ENCODE data around the gene MIER2.

MIER2 gene

DNA sequence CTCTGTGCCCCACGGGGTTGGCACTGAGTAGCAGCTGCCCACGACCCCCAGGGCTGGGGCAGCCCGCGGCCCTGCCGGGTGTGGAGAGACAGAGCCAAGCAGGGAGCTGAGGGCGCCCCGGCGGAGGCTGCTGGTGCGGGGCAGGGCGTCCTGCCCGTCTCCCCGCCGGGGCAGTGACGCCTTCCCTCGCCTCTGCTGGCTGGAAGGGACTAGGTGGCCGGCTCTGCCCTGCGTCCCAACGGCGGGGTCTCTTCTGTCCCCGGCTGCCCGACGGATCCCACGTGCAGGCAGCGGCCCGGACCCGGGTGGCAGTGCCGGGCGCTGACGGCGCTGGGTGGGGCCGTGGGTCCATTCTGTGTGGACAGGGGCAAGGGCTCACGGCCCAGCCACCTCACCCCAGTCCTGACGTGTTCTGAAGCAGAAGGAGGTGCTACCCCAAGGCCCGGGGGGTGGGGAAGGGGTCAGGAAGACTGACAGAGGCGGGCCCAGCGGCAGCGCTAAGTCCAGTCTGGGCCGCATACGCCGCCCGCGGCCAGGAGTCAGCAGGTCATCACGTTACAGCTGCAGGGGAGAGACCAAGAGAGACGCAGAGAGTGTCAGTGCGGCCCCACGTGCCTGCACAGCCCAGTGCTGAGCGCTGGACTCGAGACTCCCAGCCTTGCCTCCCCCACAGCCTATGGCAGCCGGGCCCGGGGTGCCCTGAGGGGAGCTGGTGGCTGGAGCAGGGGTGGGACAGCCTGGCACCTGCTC lies 38.3 kb downstream of the MIER2 start:
- DNase-seq: no peak

DNA sequence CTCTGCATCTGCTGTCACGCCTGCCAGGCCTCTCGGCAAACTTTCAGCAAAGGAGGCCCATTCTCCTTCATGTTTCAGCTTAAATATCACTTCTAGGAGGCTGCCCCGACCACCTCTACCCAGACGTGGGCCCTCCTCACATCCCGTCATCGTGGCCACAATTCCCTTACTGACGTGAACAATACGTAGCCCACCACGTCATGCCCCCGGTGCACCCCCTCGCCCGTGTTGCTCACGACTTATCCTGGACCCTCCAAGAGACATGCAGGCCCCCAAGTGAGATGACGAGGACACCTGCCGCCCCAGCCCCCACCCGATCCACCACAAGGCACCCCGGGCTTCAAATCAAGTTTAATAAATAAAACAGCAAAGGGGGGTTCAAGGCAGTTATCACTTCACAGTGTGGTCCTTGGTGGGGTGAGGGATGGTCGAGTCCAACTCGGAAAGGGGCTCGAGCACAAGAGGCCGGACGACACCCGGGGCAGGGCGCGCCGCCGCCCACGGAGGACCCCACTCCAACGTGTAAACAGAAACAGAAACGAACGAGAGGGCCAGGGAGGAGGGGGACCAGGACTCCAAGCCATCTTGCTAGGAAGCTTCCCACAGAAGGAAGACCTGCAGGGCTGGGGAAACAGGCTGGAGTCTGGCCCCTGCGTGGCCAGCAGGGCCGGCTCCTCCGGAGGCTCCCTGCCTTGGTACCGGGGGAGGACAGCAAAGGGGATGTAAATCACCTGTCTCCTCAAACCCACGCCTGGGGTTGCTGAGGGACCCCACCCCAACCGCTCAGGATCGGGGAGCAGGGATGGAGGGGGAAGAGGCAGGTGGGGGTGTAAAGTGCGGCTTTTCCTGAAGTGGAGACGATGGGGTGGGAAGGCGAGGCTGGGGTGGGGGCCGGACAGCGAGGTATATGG lies 39.1 kb downstream of the MIER2 start:
- no peak for DNase-seq

DNA sequence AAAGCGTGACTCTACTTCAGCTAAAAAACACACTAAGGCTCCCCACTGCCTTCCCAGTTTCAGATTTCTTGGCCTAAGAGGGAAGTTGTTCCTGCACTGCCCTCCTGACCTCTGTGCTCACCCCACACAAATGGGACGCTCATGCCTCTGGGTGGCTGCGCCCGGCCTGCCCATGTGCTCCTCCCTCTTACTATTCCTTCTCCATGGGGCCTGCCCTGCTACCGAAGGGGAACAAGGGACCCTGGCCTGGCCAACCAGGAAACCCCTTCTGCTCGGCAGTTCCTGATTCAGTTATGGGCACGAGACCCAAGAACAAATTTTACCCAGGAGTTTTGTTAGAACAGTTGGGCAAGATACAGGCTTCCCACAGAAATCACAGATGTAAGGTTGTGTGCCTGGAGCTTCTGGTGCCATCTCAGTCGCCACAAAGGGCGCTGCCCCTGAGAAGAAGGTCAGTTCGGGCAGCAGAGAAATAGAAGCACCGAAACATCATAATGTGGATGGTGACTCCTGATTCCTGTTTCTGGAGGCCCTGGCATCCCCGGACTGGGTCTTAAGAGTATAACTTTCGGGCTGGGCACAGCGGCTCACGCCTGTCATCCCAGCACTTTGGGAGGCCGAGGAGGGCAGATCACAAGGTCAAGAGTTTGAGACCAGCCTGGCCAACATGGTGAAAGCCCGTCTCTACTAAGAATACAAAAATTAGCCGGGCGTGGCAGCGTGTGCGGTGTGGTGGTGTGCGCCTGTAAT lies 47.9 kb downstream of the MIER2 start:
- no peak for DNase-seq

DNA sequence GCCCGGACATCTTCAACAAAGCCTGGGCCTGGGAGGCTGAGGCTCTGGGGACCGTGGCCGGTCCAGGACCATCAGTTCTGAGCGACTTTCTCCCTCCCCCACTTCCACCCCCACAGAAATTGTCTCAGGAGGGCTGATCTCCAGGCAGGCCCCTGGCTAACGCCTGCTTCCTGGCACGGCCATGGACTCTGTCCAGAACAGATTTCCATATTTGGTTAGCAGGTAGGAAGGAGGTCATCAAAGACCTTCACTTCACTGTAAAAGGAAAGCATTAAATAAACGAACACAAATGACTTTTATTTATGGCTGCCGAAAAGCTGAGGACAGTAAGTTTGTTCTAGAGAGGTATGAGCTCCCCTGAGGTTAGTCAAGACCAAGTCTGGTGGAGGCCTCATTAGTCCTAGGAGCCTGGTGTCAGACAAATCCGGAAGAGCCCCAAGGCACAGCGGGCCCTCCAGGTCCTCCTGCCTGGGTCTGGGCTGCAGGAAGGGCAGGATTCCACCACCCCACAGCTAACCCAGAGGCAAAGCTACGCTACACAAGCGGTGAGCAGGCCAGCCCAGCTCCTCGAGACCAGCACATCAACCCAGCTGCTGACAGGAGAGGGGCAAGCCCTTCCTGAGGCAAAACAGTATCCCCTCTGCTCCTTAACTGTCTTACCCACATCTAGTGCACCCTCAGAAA lies 48.8 kb downstream of the MIER2 start:
- no peak for DNase-seq

DNA sequence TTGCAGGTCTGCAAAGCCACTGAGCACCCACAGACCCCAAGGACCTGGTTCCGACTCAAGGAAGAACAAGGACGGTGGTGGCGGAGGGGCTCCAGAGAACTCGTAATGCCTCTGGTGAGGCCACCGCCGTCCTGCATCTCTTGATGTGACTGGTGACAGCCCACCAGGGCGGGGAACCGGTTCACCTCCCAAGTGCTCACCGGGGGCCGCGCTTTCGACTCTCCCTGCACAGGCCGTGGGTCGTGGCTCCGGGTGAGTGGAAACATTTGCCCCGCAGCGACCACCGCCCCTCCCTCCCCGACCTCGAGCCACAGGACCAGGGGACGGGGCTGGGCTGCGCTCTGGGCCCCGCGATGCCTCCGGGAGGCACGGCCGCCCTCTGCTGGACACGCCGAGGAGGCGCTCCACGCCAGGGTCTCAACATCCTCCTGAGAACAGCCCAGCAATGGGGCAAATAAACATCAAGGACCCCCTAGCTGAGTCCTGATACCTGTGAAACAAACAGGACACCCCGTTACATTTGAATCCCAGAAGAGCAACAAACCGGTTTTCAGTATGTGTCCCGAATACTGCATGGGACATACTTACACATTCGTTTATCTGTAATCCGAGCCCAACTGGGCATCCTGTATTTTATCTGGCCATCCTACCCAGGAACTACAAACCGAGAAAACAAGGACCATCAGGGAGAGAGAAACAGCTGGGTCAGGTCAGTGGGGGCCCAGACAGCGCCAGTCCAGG lies 49.5 kb downstream of the MIER2 start:
- DNase-seq: no peak

DNA sequence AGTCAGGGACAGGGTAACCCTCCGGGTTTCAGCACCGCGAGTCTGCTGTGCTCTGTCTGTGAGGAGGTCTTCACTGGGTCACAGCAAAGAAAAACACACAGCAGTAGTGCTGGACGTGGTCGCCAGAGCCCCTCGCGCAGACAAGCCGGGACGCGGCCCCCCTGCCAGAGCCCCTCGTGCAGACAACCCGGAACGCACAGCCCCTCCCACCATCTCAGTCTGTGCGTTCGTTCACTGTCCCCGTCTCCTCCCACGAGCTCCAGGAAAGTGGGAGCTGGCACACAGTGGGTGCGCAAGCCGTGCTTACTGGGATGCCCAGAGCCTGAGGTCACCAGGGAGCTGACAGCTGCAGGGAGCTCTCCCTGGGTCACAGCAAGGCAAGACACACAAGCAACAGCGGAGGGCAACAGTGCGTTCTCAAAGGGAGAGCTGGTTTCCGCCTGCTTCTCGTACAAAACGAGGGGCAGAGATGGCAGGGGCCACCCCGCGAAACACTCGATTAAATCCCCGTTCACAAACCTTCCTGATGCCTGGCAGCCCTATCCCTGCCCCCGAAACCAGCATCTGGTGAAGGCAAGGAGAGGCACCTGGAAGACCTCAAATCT lies 50.2 kb downstream of the MIER2 start:
- DNase-seq: no peak

DNA sequence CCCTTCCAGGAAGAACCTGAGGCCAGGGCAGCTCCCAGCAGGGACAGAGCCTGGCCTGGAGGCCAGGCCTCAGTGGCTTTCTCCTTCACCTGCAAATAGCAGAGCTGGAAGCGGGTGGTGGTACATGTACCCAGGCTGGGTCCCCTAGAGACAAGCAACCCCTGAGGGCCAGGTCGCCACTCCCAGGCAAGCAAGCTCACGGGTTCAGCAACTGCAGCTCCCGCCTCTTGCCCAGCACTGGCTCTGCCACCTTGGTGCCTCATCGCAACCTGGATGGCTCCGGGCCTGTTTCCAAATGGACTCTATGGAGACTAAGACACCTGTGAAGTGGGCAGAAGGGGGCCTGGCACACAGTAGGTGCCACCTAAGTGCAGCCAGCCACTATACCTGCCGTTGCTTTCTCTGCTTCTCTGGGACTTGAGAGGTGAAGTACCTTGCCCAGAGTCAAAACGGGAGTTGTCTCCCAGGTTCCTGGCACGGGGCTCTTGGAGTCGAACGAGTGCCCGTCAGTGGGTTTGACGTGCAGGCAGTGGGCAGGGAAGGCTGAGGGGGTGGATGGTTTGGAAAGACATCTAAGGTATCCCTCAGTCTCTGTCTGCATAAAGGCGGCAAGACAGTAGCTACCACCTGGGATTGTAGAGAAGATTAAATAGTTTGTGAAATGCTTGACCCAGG lies 51.0 kb downstream of the MIER2 start:
- no peak for DNase-seq

DNA sequence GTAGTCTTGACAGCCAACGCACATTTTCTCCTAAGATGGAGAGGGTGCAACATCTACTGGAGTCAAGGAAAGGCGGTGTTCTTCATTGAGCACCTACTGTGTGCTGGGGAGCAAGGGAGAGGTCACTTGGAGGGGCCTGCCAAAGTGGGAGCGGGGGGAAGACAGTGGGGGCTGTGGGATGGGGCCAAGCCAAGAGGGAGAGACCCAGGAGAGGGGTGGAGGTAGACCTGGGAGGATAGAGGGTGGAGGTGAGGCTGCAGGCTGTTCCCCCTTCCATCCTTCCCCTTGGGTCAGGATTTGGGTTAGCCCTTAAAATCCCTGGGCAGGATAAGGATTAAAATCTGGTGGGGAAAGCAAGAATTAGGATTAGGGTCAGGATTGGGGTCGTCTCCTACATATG lies 51.6 kb downstream of the MIER2 start:
- DNase-seq: no peak

DNA sequence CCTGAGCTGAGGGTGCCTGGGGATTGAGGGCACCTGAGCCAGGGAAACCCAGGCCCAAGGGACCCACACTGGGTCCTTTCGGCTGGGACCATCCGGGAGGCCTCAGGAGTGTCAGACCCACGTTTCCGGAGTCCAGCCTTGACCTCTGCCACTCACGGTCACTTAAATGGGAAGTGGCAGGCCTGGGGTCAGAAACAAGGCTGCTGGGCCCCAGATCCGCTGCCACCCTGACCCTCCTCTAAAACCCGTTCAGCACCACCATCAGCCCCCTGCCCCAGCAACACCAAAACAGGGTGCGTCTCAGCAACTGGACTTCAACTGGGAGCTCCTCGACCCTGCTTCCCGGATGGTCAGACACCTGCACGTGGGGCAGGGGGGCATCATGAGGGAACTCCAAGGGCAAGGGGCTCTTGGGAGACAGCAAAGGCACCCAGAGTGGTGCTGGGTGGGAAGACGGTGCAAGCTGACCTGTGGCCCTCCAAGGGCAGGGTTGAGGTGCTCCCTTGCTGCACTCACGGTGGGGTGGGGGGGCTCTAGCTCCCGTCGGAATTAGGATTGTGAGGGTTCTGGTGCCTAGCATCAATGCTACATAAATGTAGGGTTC lies 52.2 kb downstream of the MIER2 start:
- DNase-seq: no peak

DNA sequence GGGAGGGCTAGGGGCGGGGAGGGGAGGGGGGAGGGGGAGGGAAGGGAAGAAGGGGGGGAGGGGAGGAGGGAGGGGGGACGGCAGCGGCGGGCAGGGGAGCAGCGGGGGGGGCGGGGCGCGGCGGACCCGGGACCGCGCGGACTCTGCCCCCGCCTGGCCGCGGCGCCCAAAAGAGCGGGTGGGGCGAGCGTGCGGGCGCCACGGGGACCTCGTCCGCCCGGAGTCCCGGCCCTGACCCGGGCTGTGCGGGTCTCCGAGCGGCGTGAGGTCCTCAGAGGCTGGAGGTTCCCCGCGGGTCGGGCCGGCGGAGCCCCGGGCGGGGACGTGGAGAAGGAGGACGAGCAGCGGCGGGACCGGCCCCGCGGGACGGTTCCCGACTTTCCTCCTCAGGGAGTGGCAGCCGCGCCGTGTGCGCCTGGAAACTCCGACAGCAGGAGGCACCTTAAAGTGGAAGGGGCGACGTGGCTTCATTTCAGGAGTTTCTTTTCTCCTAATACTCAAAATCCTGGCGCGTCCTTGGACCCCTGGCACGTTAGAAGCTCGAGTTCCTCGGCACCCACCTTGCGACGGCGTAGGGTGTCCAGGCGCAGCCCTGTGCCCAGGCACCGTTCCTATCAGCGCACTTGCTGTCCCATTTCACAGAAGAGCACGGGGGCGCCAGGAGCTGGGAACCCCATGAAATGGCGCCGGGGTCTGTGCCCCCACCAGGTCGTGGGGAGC lies 52.9 kb downstream of the MIER2 start:
- no peak for DNase-seq

DNA sequence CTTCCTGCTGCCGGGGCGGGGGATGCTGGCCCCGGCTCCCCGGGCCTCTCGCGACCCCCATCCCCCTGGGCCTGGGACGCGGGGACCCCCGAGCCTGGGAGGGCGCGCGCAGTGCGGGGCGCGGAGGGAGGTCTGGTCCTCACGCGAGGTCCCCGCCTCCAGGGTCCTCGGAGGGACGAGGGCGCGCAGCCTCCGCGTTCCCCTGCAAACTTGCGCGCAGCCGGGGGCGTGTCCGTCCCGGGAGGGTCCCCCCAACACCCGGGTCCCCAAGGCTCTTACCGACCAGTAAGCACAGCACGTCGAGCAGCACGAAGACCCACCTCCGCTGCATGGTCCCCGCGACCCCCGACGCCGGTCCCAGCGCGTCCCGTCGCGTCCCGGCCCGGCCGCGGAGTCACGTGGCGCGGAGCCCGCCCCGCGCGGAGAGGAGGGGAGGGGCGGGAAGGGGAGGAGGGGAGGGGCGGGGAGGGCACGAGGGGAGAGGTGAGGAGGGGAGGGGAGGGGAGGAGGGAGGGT lies 53.5 kb downstream of the MIER2 start, which contains the start of gene PLPP2:
TSS of gene PLPP2 (minus strand) at position 398 of the 516 bp plus-strand sequence. CDS start at position 331, 67 bp downstream.
- DNase-seq: no peak

DNA sequence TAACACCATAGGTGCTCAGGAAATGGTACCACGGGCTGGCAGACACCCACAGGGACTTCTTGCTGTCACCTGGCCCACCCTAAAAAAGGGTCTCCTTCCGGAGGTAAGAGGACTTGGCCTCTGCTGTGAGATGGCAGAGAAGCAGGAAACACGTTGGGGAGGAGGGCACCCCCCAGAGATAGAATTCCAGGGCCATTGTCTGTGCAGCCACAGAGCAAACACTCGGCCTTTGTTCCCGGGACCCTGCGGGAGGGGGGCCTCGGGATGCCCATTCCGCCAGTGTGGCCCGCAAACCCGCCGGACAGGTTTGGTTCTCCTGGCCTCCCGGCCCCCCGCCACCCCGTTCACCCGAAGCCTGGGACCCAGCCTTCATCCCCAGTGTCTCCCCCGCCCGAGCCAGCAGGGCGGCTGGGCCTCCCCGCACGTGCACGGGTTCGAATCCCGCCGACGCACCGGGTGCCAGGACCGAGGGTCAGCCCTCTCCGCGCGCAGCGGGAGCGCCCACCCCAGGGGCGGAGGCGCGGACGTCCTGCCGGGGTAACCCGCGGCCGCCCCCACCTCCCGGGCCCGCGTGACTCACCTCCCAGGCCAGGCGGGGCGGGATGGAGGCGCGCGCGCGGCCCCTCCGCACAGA lies 54.1 kb downstream of the MIER2 start:
- DNase-seq: no peak

DNA sequence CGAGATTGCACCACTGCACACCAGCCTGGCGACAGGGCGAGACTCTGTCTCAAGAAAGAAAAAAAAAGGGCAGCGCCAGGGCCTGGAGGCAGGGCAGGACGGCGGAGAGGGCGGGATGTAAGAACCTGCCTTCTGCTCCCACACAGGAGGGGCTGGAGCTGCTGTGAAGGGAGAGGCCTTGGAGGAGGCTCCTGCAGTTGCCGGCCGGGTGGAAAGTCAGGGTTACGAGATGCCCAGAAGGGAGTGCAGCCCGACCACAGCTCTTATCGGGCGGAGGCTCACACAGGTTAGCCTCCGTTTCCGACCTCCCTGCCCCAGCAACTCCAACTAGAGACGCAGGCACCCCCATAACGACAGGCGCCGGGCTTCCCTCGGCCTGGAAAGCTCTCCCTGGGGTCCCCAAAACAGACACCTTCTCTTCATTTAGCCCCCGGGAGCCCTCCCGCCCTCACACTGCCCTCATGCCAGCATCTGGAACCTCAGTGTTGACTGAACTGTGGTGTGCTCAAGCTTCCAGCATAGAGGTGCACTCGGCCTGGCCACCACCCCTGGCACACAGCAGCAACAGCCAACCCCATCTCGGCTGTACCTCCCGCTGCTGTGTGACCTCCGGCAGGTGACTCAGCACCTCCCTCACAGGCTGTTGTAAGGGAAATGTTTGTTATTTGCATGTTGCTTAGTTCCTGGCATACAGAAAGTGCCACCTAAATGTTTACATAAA lies 54.8 kb downstream of the MIER2 start:
- peak in 1 of 2 experiments; percentile 25 for DNase-seq

DNA sequence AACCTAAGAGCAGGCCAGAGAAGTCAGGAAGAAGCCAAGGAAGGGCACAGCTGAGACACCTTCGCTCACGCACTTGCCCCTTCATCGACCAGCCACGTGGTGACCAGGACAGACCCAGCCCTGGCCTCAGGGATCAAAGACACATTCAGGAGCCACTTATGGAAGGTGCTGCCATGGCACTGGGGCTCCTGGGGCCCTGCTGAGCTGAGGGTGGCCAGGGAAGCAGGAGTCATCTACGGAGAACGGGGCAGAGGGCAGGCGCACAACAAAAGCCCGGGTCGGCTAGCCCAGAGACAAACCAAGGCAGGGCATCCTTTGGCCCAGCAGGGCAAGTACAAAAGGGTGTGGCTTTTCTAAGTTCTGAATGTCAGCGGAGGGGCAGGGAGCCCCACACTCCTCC lies 55.7 kb downstream of the MIER2 start:
- DNase-seq: no peak

DNA sequence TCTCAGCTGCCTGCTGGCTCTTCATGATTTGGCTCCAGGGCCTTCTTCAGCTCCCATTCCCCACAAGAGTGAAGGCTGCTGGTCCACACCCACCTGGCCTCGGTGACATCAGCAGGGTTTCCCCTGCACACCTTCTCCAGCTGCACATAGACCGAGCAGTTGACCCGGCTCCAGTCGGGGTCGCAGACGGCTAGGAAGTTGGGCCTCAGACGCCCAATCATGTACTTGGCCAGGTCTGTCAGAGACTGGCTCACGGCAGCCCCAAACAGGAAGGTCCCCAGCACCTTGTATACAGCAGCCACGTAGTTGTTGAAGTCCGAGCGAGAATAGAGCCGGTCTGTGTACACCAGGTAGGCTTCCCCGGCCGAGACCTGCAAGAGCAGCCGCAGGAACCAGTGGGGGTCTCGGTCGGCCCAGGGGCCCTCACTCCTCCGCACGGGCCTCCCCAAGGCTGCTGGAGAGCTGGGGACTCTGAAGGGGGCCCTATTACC lies 57.2 kb downstream of the MIER2 start:
- DNase-seq: no peak

DNA sequence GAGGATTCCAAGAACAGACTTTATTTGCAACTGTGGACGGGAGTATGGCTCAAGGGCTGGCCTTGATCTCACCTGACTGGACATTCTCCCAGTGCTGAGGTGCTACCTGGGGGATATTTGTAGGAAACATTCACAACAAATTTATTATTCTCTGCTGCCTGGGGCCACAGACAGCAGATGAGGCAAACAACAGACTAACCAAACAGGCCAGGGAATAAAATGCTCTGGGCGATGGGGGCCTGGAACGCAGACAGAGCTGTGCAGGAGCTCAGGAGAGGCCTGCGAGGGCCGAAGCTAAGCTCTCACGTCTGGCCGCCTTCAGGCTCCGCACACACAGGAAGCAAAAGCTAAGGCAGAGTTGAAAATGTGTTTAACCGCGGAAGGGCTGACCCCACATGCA lies 61.2 kb downstream of the MIER2 start:
- no peak for DNase-seq

DNA sequence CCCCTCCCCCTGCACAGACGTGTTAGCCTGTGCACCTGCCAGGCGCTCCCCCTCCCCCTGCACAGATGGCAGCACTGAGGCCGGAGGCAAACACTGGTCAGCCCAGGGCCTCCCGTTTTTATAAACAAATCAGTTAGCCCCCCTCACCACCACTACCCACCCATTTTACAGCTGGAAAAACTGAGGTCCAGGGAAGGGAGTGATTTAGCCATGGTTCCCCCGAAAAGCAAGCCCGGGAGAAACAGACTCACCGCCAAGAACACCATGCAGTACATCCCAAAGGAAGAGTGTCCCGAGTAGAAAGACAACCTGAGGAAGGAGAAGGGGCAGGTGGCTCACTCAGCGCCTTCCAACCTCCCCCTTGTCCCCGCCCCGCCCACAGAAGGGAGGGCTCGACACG lies 62.1 kb downstream of the MIER2 start:
- DNase-seq: no peak

DNA sequence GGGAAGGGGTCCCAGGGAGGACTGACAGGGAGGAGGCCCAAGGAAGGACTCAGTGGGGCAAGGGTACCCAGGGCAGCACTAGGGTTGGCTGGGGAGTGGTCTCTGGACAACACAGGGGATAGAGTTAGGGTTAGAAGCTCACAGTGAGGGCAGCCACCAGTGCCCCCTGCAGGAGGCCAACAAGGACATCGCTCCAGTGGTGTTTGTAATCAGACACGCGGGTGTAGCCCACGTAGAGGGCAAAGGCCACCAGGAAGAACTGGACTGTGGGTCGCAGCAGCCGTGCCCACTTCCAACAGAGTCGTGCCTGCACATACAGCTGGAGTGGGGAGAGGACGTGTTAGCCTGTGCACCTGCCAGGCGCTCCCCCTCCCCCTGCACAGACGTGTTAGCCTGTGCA lies 62.6 kb downstream of the MIER2 start:
- no peak for DNase-seq
